Karpas-422 (cell line): ENCODE measurements around the gene SAP130. TPM values are rescaled to one million over a fixed set of nuclear protein-coding genes. Genes with fewer than 3 reads are reported as not detected.

Experiments
- DNase-seq: peaks from one replicate; pipeline ENCODE4 v3.0.0-alpha.2; 2015
- H2AFZ ChIP-seq: fragments of 200-600 bp; sonication (generic); 2 replicates; pipeline ENCODE4 v1.6.1; 2014; ENCODE audit warnings: antibody characterized with exemption, low read length, mixed read lengths
- H3K27ac ChIP-seq: fragments of 200-600 bp; sonication (generic); 2 replicates; pipeline ENCODE4 v1.5.1; 2014; ENCODE audit warnings: mild to moderate bottlenecking, low read length, moderate library complexity
- H3K27me3 ChIP-seq: fragments of 200-600 bp; sonication (generic); 2 replicates; pipeline ENCODE4 v1.6.1; 2014; ENCODE audit warnings: low read length, mixed read lengths
- H3K36me3 ChIP-seq: fragments of 200-600 bp; sonication (generic); 2 replicates; pipeline ENCODE4 v1.6.1; 2014; ENCODE audit warnings: low read length, mixed read lengths; ENCODE audit not compliant: insufficient read depth
- H3K4me1 ChIP-seq: fragments of 200-600 bp; sonication (generic); 2 replicates; pipeline ENCODE4 v1.6.1; 2014; ENCODE audit warnings: mild to moderate bottlenecking, low read length, mixed read lengths
- H3K4me2 ChIP-seq: fragments of 200-600 bp; sonication (generic); 2 replicates; pipeline ENCODE4 v1.6.1; 2014; ENCODE audit warnings: low read length, low read depth, mild to moderate bottlenecking; ENCODE audit not compliant: poor library complexity, severe bottlenecking
- H3K4me3 ChIP-seq: fragments of 200-600 bp; sonication (generic); 2 replicates; pipeline ENCODE4 v1.5.1; 2014; ENCODE audit warnings: mild to moderate bottlenecking, antibody characterized with exemption, low read length, mixed read lengths
- H3K79me2 ChIP-seq: fragments of 200-600 bp; sonication (generic); 2 replicates; pipeline ENCODE4 v1.6.1; 2014; ENCODE audit warnings: mild to moderate bottlenecking, low read length, mixed read lengths
- H3K9ac ChIP-seq: fragments of 200-600 bp; sonication (generic); 2 replicates; pipeline ENCODE4 v1.6.0; 2014; ENCODE audit warnings: low read length
- H3K9me2 ChIP-seq: fragments of 200-600 bp; sonication (generic), shearing (Covaris generic); replicated peaks from 2 replicates; pipeline ENCODE4 v1.6.0; 2014; ENCODE audit warnings: mild to moderate bottlenecking, low read length, moderate library complexity; ENCODE audit not compliant: insufficient read depth
- H3K9me3 ChIP-seq: fragments of 300-700, 200-600 bp; sonication (generic); 2 replicates; pipeline ENCODE4 v1.6.1; 2014; ENCODE audit warnings: low read length, mixed read lengths
- H4K20me1 ChIP-seq: fragments of 200-600 bp; sonication (generic); 2 replicates; pipeline ENCODE4 v1.6.1; 2014; ENCODE audit warnings: mild to moderate bottlenecking, antibody characterized with exemption, low read length, low read depth; ENCODE audit not compliant: insufficient read depth
- total RNA-seq: library from RNA; depleted of rRNA; stranded (reverse); fragments of >200 nt; shearing (Covaris generic); gene quantifications from 2 replicates; pipeline ENCODE4 v1.2.3, GENCODE V29; 2014; ENCODE audit warnings: low replicate concordance; rRNA removed

Gene SAP130
- 7.5 and 14.3 TPM in 2 replicates for total RNA-seq

- Histone ChIP-seq H3K79me2 (peaks cover 36% of the 10 kb centered on the region), H3K27me3 (0 out of 2 replicates have a peak, but pooled peaks cover 4% of the 10 kb centered on the region), H3K9ac (peak within 1 kb of the TSS; percentile 94), H3K27ac (peak within 1 kb of the TSS; percentile 75), H3K4me1 (peaks cover 24% of the 10 kb centered on the region), H3K36me3 (no peaks in the 10 kb centered on the region), H3K4me2 (peak within 1 kb of the TSS; percentile 96), H3K9me3 (peaks cover 15% of the 10 kb centered on the region), H3K9me2 (no peaks in the 10 kb centered on the region), H2AFZ (peak within 1 kb of the TSS; percentile 91), H4K20me1 (no peaks in the 10 kb centered on the region; the same call in 1 of the 2 replicates), H3K4me3 (peak within 1 kb of the TSS; percentile 85)
- DNase-seq = peak; percentile 98
These were observed at the start of gene SAP130 for GRCh38 chr2:128027801-128028667. SAP130 (minus strand) TSS chr2:128028059; CDS start chr2:128026292, 1,767 bp downstream.

GRCh38 chr2:128076461-128077106 lies 48.7 kb upstream of the SAP130 start:
- Histone ChIP-seq H3K4me1 (0 out of 2 replicates have a peak, but pooled peaks cover 3% of the 10 kb centered on the region), H4K20me1 (no peaks in the 10 kb centered on the region), H3K4me3 (no peak overlapping the region), H3K36me3 (no peaks in the 10 kb centered on the region), H3K9me2 (no peaks in the 10 kb centered on the region), H2AFZ (no peak overlapping the region), H3K9me3 (no peaks in the 10 kb centered on the region), H3K9ac (no peak overlapping the region), H3K27ac (no peak overlapping the region), H3K27me3 (no peaks in the 10 kb centered on the region), H3K4me2 (no peak overlapping the region), H3K79me2 (no peaks in the 10 kb centered on the region)
- DNase-seq = no peak

- H3K36me3 ChIP-seq = no peaks in the 10 kb centered on the region
- no peak overlapping the region for H3K4me2 ChIP-seq
- H3K9ac ChIP-seq = no peak overlapping the region
- H3K4me3 ChIP-seq = no peak overlapping the region
- H3K9me3 ChIP-seq = no peaks in the 10 kb centered on the region
- H3K79me2 ChIP-seq = no peaks in the 10 kb centered on the region
- H2AFZ ChIP-seq = no peak overlapping the region
- no peak overlapping the region for H3K27ac ChIP-seq
- H3K9me2 ChIP-seq = no peaks in the 10 kb centered on the region
- H3K27me3 ChIP-seq = no peaks in the 10 kb centered on the region
- 0 out of 2 replicates have a peak, but pooled peaks cover 3% of the 10 kb centered on the region for H3K4me1 ChIP-seq
- H4K20me1 ChIP-seq = no peaks in the 10 kb centered on the region
- DNase-seq = no peak
These were observed 45.4 kb upstream of the SAP130 start for GRCh38 chr2:128073278-128073677.

GRCh38 chr2:128069769-128070168 lies 41.9 kb upstream of the SAP130 start:
- no peak overlapping the region for H3K4me3 ChIP-seq
- DNase-seq = no peak
- no peak overlapping the region for H2AFZ ChIP-seq
- no peak overlapping the region for H3K4me2 ChIP-seq
- no peaks in the 10 kb centered on the region for H3K4me1 ChIP-seq
- no peaks in the 10 kb centered on the region for H3K36me3 ChIP-seq
- no peaks in the 10 kb centered on the region for H3K79me2 ChIP-seq
- H3K27me3 ChIP-seq = no peaks in the 10 kb centered on the region
- H3K9ac ChIP-seq = no peak overlapping the region
- no peaks in the 10 kb centered on the region for H3K9me3 ChIP-seq
- H3K27ac ChIP-seq = no peak overlapping the region
- no peaks in the 10 kb centered on the region for H3K9me2 ChIP-seq
- H4K20me1 ChIP-seq = no peaks in the 10 kb centered on the region

- Histone ChIP-seq H3K4me1 (no peaks in the 10 kb centered on the region), H3K4me3 (no peak overlapping the region), H3K79me2 (no peaks in the 10 kb centered on the region), H3K4me2 (no peak overlapping the region), H3K27me3 (no peaks in the 10 kb centered on the region), H3K9ac (no peak overlapping the region), H3K9me2 (no peaks in the 10 kb centered on the region), H3K9me3 (no peaks in the 10 kb centered on the region), H2AFZ (no peak overlapping the region), H4K20me1 (no peaks in the 10 kb centered on the region), H3K27ac (no peak overlapping the region), H3K36me3 (no peaks in the 10 kb centered on the region)
- DNase-seq = no peak
These were observed 36.5 kb upstream of the SAP130 start for GRCh38 chr2:128064353-128064752.

- H2AFZ ChIP-seq = no peak overlapping the region
- H3K9me2 ChIP-seq = no peaks in the 10 kb centered on the region
- no peak overlapping the region for H3K9ac ChIP-seq
- H3K27ac ChIP-seq = no peak overlapping the region
- H3K36me3 ChIP-seq = no peaks in the 10 kb centered on the region
- no peaks in the 10 kb centered on the region for H4K20me1 ChIP-seq
- no peaks in the 10 kb centered on the region for H3K27me3 ChIP-seq
- H3K79me2 ChIP-seq = no peaks in the 10 kb centered on the region
- DNase-seq = no peak
- no peaks in the 10 kb centered on the region for H3K4me1 ChIP-seq
- H3K9me3 ChIP-seq = no peaks in the 10 kb centered on the region
- no peak overlapping the region for H3K4me2 ChIP-seq
- no peak overlapping the region for H3K4me3 ChIP-seq
These were observed 34.7 kb upstream of the SAP130 start for GRCh38 chr2:128062571-128062970.

- Histone ChIP-seq H3K4me2 (no peak overlapping the region), H2AFZ (no peak overlapping the region), H4K20me1 (no peaks in the 10 kb centered on the region), H3K27me3 (no peaks in the 10 kb centered on the region), H3K4me1 (no peaks in the 10 kb centered on the region), H3K27ac (no peak overlapping the region), H3K9me2 (no peaks in the 10 kb centered on the region), H3K9me3 (no peaks in the 10 kb centered on the region; the same call in 1 of the 2 replicates), H3K36me3 (no peaks in the 10 kb centered on the region), H3K4me3 (no peak overlapping the region), H3K9ac (no peak overlapping the region), H3K79me2 (no peaks in the 10 kb centered on the region)
- DNase-seq = no peak
These were observed 30.3 kb upstream of the SAP130 start for GRCh38 chr2:128058114-128058513.

GRCh38 chr2:128057334-128057733 lies 29.5 kb upstream of the SAP130 start:
- Histone ChIP-seq H2AFZ (no peak overlapping the region), H3K4me3 (no peak overlapping the region), H4K20me1 (no peaks in the 10 kb centered on the region), H3K79me2 (no peaks in the 10 kb centered on the region), H3K27me3 (no peaks in the 10 kb centered on the region), H3K4me1 (no peaks in the 10 kb centered on the region), H3K4me2 (no peak overlapping the region), H3K9me3 (no peaks in the 10 kb centered on the region; the same call in 1 of the 2 replicates), H3K9ac (no peak overlapping the region), H3K27ac (no peak overlapping the region), H3K9me2 (no peaks in the 10 kb centered on the region), H3K36me3 (no peaks in the 10 kb centered on the region)
- DNase-seq = no peak
